Chondrocyte (in vitro differentiated cells): ENCODE measurements around the gene NFIA. TPM values are rescaled to one million over a fixed set of nuclear protein-coding genes. Genes with fewer than 3 reads are reported as not detected.

Experiments
- DNase-seq: peaks from one replicate; pipeline ENCODE4 v3.0.0; 2021; ENCODE audit warnings: mixed read lengths, low spot score
- H3K27ac Mint-ChIP-seq: one replicate; pipeline ENCODE4 v1.8.0; 2021; ENCODE audit warnings: mild to moderate bottlenecking, moderate library complexity, mixed read lengths; ENCODE audit not compliant: unreplicated experiment
- H3K27me3 Mint-ChIP-seq: 2 replicates; pipeline ENCODE4 v1.8.0; 2021; ENCODE audit warnings: low read depth, mixed read lengths
- H3K36me3 Mint-ChIP-seq: 2 replicates; pipeline ENCODE4 v1.8.0; 2021; ENCODE audit warnings: low read depth, mixed read lengths
- H3K4me1 Mint-ChIP-seq: 2 replicates; pipeline ENCODE4 v1.8.0; 2021; ENCODE audit warnings: low read depth, mild to moderate bottlenecking, mixed read lengths
- H3K4me3 Mint-ChIP-seq: one replicate; pipeline ENCODE4 v1.8.0; 2021; ENCODE audit warnings: mild to moderate bottlenecking, moderate library complexity, mixed read lengths; ENCODE audit not compliant: unreplicated experiment
- H3K9me3 Mint-ChIP-seq: 2 replicates; pipeline ENCODE4 v1.8.0; 2021; ENCODE audit warnings: low read depth, mixed read lengths
- CTCF ChIP-seq: fragments of 200-600 bp; sonication (generic); IDR thresholded peaks from 2 replicates; pipeline ENCODE4 v1.5.0; 2021; ENCODE audit warnings: antibody characterized with exemption, mild to moderate bottlenecking, moderate library complexity
- total RNA-seq: library from RNA; stranded (reverse); gene quantifications from 3 replicates; pipeline ENCODE4 v1.2.1, GENCODE V29; 2021

Gene NFIA
- total RNA-seq, 1 donor from 2014 or later = 43.0 TPM

DNA sequence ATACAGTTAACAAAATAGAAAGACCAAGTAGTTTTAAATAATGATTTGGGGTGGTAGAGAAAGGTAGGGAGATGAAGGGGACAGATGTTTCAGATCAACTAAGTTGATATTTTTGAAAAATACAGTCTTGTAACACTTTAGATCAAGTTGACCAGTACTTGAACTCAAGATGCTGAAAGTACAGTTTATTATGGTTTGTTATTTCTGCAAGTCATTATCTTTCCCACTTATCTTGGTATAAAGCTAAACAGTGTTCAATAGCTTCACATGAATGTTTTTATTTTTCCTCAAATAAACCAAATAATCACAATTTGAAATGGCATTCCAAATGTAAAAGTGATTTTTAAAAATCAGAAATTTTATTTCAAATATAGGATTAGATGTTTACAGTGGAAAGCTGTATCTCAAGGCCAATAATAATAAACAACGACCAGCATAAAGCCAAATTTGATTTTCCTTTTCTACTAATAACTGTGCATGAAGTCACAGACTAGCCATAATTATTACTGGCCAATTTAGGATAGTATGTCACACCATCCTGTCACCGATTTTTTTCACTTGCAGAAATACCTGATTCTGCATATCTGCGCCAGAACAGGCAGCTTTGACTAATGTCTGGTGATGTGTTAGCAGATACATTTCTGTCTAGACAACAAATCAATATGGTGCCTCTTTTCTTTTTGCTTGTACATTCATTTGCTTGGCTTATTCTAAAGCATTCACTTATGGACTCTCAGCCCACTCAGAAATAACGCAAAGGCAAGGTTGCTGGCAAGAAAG is 322.4 kb downstream of the NFIA start:
- no peaks in the 10 kb centered on the region for H3K9me3 Mint-ChIP-seq
- H3K4me1 Mint-ChIP-seq = peaks cover 40% of the 10 kb centered on the region
- no peak for TF ChIP-seq CTCF
- DNase-seq = no peak
- H3K27ac Mint-ChIP-seq = peak overlapping the region; percentile 87
- peaks cover 21% of the 10 kb centered on the region for H3K36me3 Mint-ChIP-seq
- H3K27me3 Mint-ChIP-seq = no peaks in the 10 kb centered on the region
- peak overlapping the region; percentile 50 for H3K4me3 Mint-ChIP-seq

DNA sequence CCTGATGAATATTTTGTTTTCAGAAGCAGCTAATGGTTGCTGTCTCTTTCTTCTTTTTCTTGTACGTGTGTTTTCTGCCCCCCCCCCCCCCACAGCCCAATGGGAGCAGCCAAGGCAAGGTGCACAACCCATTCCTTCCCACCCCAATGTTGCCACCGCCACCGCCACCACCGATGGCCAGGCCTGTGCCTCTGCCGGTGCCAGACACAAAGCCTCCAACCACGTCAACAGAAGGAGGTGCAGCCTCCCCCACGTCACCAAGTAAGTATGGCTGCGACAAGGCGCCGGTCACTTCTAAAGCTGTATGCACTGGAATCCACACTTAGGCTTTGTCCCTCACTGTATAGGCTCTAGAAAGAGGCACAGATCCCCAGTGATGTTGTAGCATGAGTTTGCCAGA is 324.1 kb downstream of the NFIA start:
- Mint-ChIP-seq H3K4me1 (peaks cover 30% of the 10 kb centered on the region), H3K27ac (no peak overlapping the region), H3K9me3 (no peaks in the 10 kb centered on the region), H3K36me3 (peaks cover 25% of the 10 kb centered on the region), H3K4me3 (no peak overlapping the region), H3K27me3 (no peaks in the 10 kb centered on the region)
- no peak for TF ChIP-seq CTCF
- DNase-seq = no peak

GRCh38 chr1:61412601-61413000 is 330.2 kb downstream of the NFIA start:
- Mint-ChIP-seq H3K9me3 (no peaks in the 10 kb centered on the region), H3K27me3 (no peaks in the 10 kb centered on the region), H3K36me3 (peaks cover 19% of the 10 kb centered on the region), H3K27ac (no peak overlapping the region), H3K4me1 (peaks cover 12% of the 10 kb centered on the region), H3K4me3 (no peak overlapping the region)
- TF ChIP-seq CTCF = no peak
- no peak for DNase-seq

- H3K36me3 Mint-ChIP-seq = peaks cover 4% of the 10 kb centered on the region
- peaks cover 12% of the 10 kb centered on the region for H3K4me1 Mint-ChIP-seq
- H3K4me3 Mint-ChIP-seq = no peak overlapping the region
- no peak for DNase-seq
- no peaks in the 10 kb centered on the region for H3K27me3 Mint-ChIP-seq
- H3K27ac Mint-ChIP-seq = no peak overlapping the region
- TF ChIP-seq CTCF = no peak
- H3K9me3 Mint-ChIP-seq = no peaks in the 10 kb centered on the region
Observed at GRCh38 chr1:61419196-61419595, 336.8 kb downstream of the NFIA start.

DNA sequence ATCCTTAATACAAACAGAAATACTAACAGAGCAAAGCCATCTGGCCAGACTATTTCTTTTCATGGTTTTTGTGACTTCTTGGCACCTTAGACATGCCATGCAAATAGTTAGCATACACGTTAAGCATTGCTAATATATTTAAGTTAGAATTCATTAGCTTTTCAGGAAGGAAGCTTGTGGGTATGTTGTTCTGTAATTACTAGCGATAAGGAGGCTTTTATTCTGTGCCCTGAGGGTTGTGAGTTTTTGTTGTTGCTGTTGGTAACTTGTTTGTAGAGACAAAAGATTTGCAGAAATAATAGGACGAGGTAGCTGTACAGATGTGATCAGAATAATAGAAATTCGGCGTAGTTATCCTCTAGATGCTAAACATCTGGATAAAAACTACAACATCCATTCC is 337.3 kb downstream of the NFIA start:
- Mint-ChIP-seq H3K27me3 (no peaks in the 10 kb centered on the region), H3K4me1 (peaks cover 12% of the 10 kb centered on the region), H3K36me3 (peaks cover 4% of the 10 kb centered on the region), H3K9me3 (no peaks in the 10 kb centered on the region), H3K27ac (no peak overlapping the region), H3K4me3 (no peak overlapping the region)
- TF ChIP-seq CTCF = no peak
- no peak for DNase-seq
